Body of pancreas (tissue), 4 donors: Measurements from ENCODE around the gene DNAJC25.

Source experiments
- CTCF ChIP-seq, 7 experiments: fragments of 450-650 bp in 4 of 7; fragments of 200-600 bp in 3 of 7; sonication (generic) in 3 of 7; IDR thresholded peaks; one replicate each; pipeline ENCODE4 v1.5.1; 2016 to 2019; ENCODE audit warnings: antibody characterized with exemption in 7 of 7
- POLR2A ChIP-seq, 3 donors: fragments of 450-650 bp; IDR thresholded peaks; one replicate each; pipeline ENCODE4 v1.6.1; 2016; ENCODE audit warnings: antibody characterized with exemption in 3 of 3, mild to moderate bottlenecking in 2 of 3

GRCh38 chr9:111658943-111659342, 27.8 kb downstream of the DNAJC25 start:
- TF ChIP-seq CTCF (IDR thresholded peaks at IDR 0.05) (no peak), POLR2A (IDR thresholded peaks at IDR 0.05) (no peak)
